Measurements from ENCODE around the gene NFATC1. TPM values are rescaled to one million over a fixed set of nuclear protein-coding genes. Genes with fewer than 3 reads are reported as not detected.

NFATC1 gene
- total and polyA plus RNA-seq, 5 donors from 2014 or later = 13.1 to 64.7 (median 19.8) TPM

GRCh38 chr18:79356435-79356834 lies 39.3 kb upstream of the NFATC1 start:
- Mint-ChIP-seq H3K36me3 (peaks cover 25% of the 10 kb centered on the region), H3K4me1 (peaks cover 0 to 8% (median 2%) of the 10 kb centered on the region in 4 donors), H3K9me3 (no peaks in the 10 kb centered on the region), H3K27me3 (no peaks in the 10 kb centered on the region), H3K27ac (no peak overlapping the region), H3K4me3 (no peak overlapping the region)
- no peak overlapping the region for H3K4me3 ChIP-seq (ENCODE audit: low read depth, low read length)
- H3K27ac ChIP-seq (ENCODE audit: insufficient read depth, low read length, poor library complexity, severe bottlenecking) = no peak overlapping the region
- no peaks in the 10 kb centered on the region for H3K9me3 ChIP-seq (ENCODE audit: control insufficient read depth in 2 of 2, low read length in 2 of 2)
- H3K36me3 ChIP-seq (ENCODE audit: control insufficient read depth, insufficient read depth, low read length) = peaks cover 28% of the 10 kb centered on the region
- no peaks in the 10 kb centered on the region for H3K27me3 ChIP-seq (ENCODE audit: control insufficient read depth, insufficient read depth, low read length)
- H3K4me1 ChIP-seq (ENCODE audit: control insufficient read depth, insufficient read depth, low read length, poor library complexity, severe bottlenecking) = no peaks in the 10 kb centered on the region
- ATAC-seq (ENCODE audit: low read depth in 2 of 2) (no peak), DNase-seq (no peak)

- ATAC-seq (ENCODE audit: low read depth in 2 of 2) (no peak), DNase-seq (no peak)
- Histone ChIP-seq H3K4me1 (ENCODE audit: control insufficient read depth, insufficient read depth, low read length, poor library complexity, severe bottlenecking) (no peaks in the 10 kb centered on the region), H3K36me3 (ENCODE audit: control insufficient read depth, insufficient read depth, low read length) (peaks cover 52% of the 10 kb centered on the region), H3K9me3 (ENCODE audit: control insufficient read depth in 2 of 2, low read length in 2 of 2) (no peaks in the 10 kb centered on the region), H3K4me3 (ENCODE audit: low read depth, low read length) (no peak overlapping the region), H3K27ac (ENCODE audit: insufficient read depth, low read length, poor library complexity, severe bottlenecking) (no peak overlapping the region), H3K27me3 (ENCODE audit: control insufficient read depth, insufficient read depth, low read length) (no peaks in the 10 kb centered on the region)
- no peak overlapping the region for H3K27ac Mint-ChIP-seq
- H3K36me3 Mint-ChIP-seq = peaks cover 43% of the 10 kb centered on the region
- H3K4me1 Mint-ChIP-seq = peaks cover 0 to 4% (median 0%) of the 10 kb centered on the region in 4 donors
- H3K27me3 Mint-ChIP-seq = no peaks in the 10 kb centered on the region
- no peaks in the 10 kb centered on the region for H3K9me3 Mint-ChIP-seq
- H3K4me3 Mint-ChIP-seq = no peak overlapping the region
Measured at GRCh38 chr18:79360933-79361332, 34.8 kb upstream of the NFATC1 start.

GRCh38 chr18:79361766-79362522 lies 33.8 kb upstream of the NFATC1 start:
- no peaks in the 10 kb centered on the region for H3K27me3 Mint-ChIP-seq
- peaks cover 45% of the 10 kb centered on the region for H3K36me3 Mint-ChIP-seq
- Histone ChIP-seq H3K9me3 (ENCODE audit: control insufficient read depth in 2 of 2, low read length in 2 of 2) (no peaks in the 10 kb centered on the region), H3K4me1 (ENCODE audit: control insufficient read depth, insufficient read depth, low read length, poor library complexity, severe bottlenecking) (no peaks in the 10 kb centered on the region), H3K27me3 (ENCODE audit: control insufficient read depth, insufficient read depth, low read length) (no peaks in the 10 kb centered on the region), H3K4me3 (ENCODE audit: low read depth, low read length) (no peak overlapping the region), H3K36me3 (ENCODE audit: control insufficient read depth, insufficient read depth, low read length) (peaks cover 54% of the 10 kb centered on the region), H3K27ac (ENCODE audit: insufficient read depth, low read length, poor library complexity, severe bottlenecking) (no peak overlapping the region)
- no peak overlapping the region for H3K27ac Mint-ChIP-seq
- H3K9me3 Mint-ChIP-seq = no peaks in the 10 kb centered on the region
- H3K4me1 Mint-ChIP-seq = no peaks in the 10 kb centered on the region
- no peak for ATAC-seq (ENCODE audit: low read depth in 2 of 2)
- DNase-seq = no peak
- H3K4me3 Mint-ChIP-seq = no peak overlapping the region

GRCh38 chr18:79365701-79366100 lies 30.0 kb upstream of the NFATC1 start:
- H3K36me3 Mint-ChIP-seq = peaks cover 40% of the 10 kb centered on the region
- Histone ChIP-seq H3K27ac (ENCODE audit: insufficient read depth, low read length, poor library complexity, severe bottlenecking) (no peak overlapping the region), H3K27me3 (ENCODE audit: control insufficient read depth, insufficient read depth, low read length) (no peaks in the 10 kb centered on the region), H3K4me1 (ENCODE audit: control insufficient read depth, insufficient read depth, low read length, poor library complexity, severe bottlenecking) (no peaks in the 10 kb centered on the region), H3K36me3 (ENCODE audit: control insufficient read depth, insufficient read depth, low read length) (peaks cover 35% of the 10 kb centered on the region), H3K4me3 (ENCODE audit: low read depth, low read length) (no peak overlapping the region), H3K9me3 (ENCODE audit: control insufficient read depth in 2 of 2, low read length in 2 of 2) (no peaks in the 10 kb centered on the region)
- peak overlapping the region in 1 of 3 donors; percentile 26 for H3K27ac Mint-ChIP-seq
- peaks cover 5 to 17% (median 10%) of the 10 kb centered on the region in 4 donors for H3K4me1 Mint-ChIP-seq
- DNase-seq = no peak
- ATAC-seq (ENCODE audit: low read depth in 2 of 2) = no peak
- no peaks in the 10 kb centered on the region for H3K9me3 Mint-ChIP-seq
- H3K4me3 Mint-ChIP-seq = no peak overlapping the region
- no peaks in the 10 kb centered on the region for H3K27me3 Mint-ChIP-seq

- H3K4me1 Mint-ChIP-seq = peaks cover 6 to 18% (median 10%) of the 10 kb centered on the region in 4 donors
- H3K4me1 ChIP-seq (ENCODE audit: control insufficient read depth, insufficient read depth, low read length, poor library complexity, severe bottlenecking) = no peaks in the 10 kb centered on the region
- no peak overlapping the region for H3K4me3 Mint-ChIP-seq
- H3K9me3 ChIP-seq (ENCODE audit: control insufficient read depth in 2 of 2, low read length in 2 of 2) = no peaks in the 10 kb centered on the region
- H3K9me3 Mint-ChIP-seq = no peaks in the 10 kb centered on the region
- no peak for DNase-seq
- H3K27me3 Mint-ChIP-seq = no peaks in the 10 kb centered on the region
- ATAC-seq (ENCODE audit: low read depth in 2 of 2) = no peak
- H3K27me3 ChIP-seq (ENCODE audit: control insufficient read depth, insufficient read depth, low read length) = no peaks in the 10 kb centered on the region
- no peak overlapping the region for H3K4me3 ChIP-seq (ENCODE audit: low read depth, low read length)
- H3K27ac Mint-ChIP-seq = peak overlapping the region in 1 of 3 donors; percentile 57
- H3K36me3 ChIP-seq (ENCODE audit: control insufficient read depth, insufficient read depth, low read length) = peaks cover 28% of the 10 kb centered on the region
- H3K27ac ChIP-seq (ENCODE audit: insufficient read depth, low read length, poor library complexity, severe bottlenecking) = no peak overlapping the region
- peaks cover 33% of the 10 kb centered on the region for H3K36me3 Mint-ChIP-seq
Measured at GRCh38 chr18:79366177-79367094, 29.3 kb upstream of the NFATC1 start.

- H3K4me3 Mint-ChIP-seq = no peak overlapping the region
- H3K27me3 Mint-ChIP-seq = no peaks in the 10 kb centered on the region
- H3K9me3 ChIP-seq (ENCODE audit: control insufficient read depth in 2 of 2, low read length in 2 of 2) = no peaks in the 10 kb centered on the region
- H3K36me3 Mint-ChIP-seq = peaks cover 37% of the 10 kb centered on the region
- no peak overlapping the region for H3K4me3 ChIP-seq (ENCODE audit: low read depth, low read length)
- H3K27me3 ChIP-seq (ENCODE audit: control insufficient read depth, insufficient read depth, low read length) = no peaks in the 10 kb centered on the region
- H3K27ac ChIP-seq (ENCODE audit: insufficient read depth, low read length, poor library complexity, severe bottlenecking) = no peak overlapping the region
- H3K36me3 ChIP-seq (ENCODE audit: control insufficient read depth, insufficient read depth, low read length) = peaks cover 19% of the 10 kb centered on the region
- no peaks in the 10 kb centered on the region for H3K9me3 Mint-ChIP-seq
- H3K4me1 ChIP-seq (ENCODE audit: control insufficient read depth, insufficient read depth, low read length, poor library complexity, severe bottlenecking) = no peaks in the 10 kb centered on the region
- ATAC-seq (ENCODE audit: low read depth in 2 of 2) (no peak), DNase-seq (no peak)
- peak overlapping the region in 1 of 3 donors; percentile 38 for H3K27ac Mint-ChIP-seq
- H3K4me1 Mint-ChIP-seq = peaks cover 6 to 23% (median 12%) of the 10 kb centered on the region in 4 donors
Measured at GRCh38 chr18:79367480-79367879, 28.2 kb upstream of the NFATC1 start.

- H3K9me3 Mint-ChIP-seq = no peaks in the 10 kb centered on the region
- H3K4me3 Mint-ChIP-seq = no peak overlapping the region
- H3K27ac Mint-ChIP-seq = no peak overlapping the region
- no peaks in the 10 kb centered on the region for H3K4me1 ChIP-seq (ENCODE audit: control insufficient read depth, insufficient read depth, low read length, poor library complexity, severe bottlenecking)
- H3K4me3 ChIP-seq (ENCODE audit: low read depth, low read length) = no peak overlapping the region
- H3K27ac ChIP-seq (ENCODE audit: insufficient read depth, low read length, poor library complexity, severe bottlenecking) = no peak overlapping the region
- peaks cover 6 to 23% (median 12%) of the 10 kb centered on the region in 4 donors for H3K4me1 Mint-ChIP-seq
- peaks cover 37% of the 10 kb centered on the region for H3K36me3 Mint-ChIP-seq
- H3K36me3 ChIP-seq (ENCODE audit: control insufficient read depth, insufficient read depth, low read length) = peaks cover 18% of the 10 kb centered on the region
- DNase-seq (no peak), ATAC-seq (ENCODE audit: low read depth in 2 of 2) (no peak)
- no peaks in the 10 kb centered on the region for H3K27me3 Mint-ChIP-seq
- H3K27me3 ChIP-seq (ENCODE audit: control insufficient read depth, insufficient read depth, low read length) = no peaks in the 10 kb centered on the region
- H3K9me3 ChIP-seq (ENCODE audit: control insufficient read depth in 2 of 2, low read length in 2 of 2) = no peaks in the 10 kb centered on the region
Measured at GRCh38 chr18:79367989-79368388, 27.7 kb upstream of the NFATC1 start.
